DMS153 treated with DMSO at 0.1 percent for 48 hours (cell line): ENCODE results near the gene GFY.

Source experiments
- DNase-seq: peaks from one replicate; lab custom pipeline; 2025; ENCODE audit not compliant: unreplicated experiment; lab: John Stamatoyannopoulos, UW

GFY gene, protein sequence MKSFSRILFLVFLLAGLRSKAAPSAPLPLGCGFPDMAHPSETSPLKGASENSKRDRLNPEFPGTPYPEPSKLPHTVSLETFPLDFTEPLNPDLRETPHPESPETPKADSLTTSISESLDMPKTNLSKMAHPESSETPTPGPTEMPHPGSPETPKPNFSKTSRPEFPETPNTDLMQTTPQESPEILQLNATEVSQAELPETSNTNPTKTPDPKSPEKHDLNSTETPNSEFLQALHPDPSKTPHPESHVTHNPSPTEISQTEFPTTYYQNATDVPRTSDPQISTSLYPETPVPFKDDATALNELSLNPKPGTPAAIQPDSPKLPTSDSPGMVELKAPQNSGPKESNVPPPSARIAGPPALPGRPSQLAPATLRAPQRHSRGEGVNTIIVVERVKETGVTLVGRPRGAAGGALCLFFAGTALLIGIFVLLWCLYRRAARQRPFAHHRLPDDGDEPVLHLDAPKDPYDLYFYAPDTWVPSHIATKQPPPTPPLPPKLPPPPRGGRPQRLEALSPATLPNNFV

GRCh38 chr19:49425178-49425577 is at the start of gene GFY:
Gene GFY (plus strand): TSS chr19:49425388. CDS start chr19:49426431, 1,043 bp downstream.
- no peak for DNase-seq

DNA sequence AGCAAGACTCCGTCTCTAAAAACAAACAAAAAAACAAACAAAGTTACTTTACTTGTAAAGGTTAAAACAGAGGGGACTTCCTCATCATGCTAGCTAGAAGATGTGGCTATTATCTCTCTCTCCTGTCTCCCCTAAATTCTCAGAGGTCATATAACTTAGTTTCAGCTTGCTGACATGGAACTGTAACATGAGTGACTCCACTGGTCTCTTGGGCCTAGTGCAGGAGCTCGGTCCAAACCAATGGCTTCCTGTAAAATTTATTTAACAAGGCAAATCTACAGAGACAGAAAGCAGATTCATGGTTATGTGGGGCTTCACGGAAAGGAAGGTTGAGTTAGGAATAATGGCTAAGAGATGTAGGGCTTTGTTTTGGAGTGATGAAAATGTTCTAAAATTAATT is 46.7 kb upstream of the GFY start:
- DNase-seq = no peak

DNA sequence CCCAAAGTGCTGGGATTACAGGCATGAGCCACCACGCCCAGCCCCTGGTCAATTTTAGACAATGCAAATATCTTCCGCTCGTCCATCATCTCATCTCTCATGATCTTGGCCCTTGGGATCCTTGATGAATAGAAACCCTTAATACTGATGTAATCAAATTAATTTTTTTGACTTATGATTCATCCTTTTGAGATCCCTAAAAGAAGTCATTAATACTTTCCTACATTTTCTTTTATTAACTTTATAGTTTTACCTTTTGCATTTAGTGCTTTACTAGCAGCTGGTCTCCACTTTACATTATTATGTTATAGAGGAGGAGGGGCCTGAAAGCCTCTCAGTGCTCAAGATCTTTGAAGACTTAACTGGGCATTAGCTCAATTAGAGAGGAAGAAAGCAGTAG is 44.8 kb upstream of the GFY start:
- no peak for DNase-seq

- no peak for DNase-seq
Observed at GRCh38 chr19:49382639-49383038, 42.5 kb upstream of the GFY start.

DNA sequence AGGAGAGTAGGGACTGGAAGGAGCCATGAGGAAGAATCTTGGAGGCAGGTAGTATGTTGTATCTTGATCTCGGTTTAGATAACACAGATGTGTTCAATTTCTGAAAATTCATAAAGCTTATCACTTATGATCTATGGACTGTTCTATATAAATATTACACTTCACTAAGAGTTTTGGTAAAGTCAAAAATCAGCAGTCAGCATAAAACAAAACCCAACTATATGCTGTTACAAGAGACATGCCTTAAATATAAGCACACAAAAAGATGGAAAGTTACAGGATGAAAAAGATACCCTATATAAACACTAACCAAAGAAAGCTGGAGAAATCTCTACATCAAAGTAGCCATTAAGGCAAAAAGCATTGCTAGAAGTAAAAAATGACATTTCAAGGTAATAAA is 41.6 kb upstream of the GFY start:
- no peak for DNase-seq

GRCh38 chr19:49387936-49388372 is 37.2 kb upstream of the GFY start, which contains the start of gene KASH5:
Gene KASH5 (plus strand): TSS chr19:49388249. CDS start chr19:49390884, 2,635 bp downstream.
- DNase-seq = no peak

GRCh38 chr19:49389406-49389805 is 35.8 kb upstream of the GFY start:
- no peak for DNase-seq

GRCh38 chr19:49390131-49390928 is 34.9 kb upstream of the GFY start:
- no peak for DNase-seq

DNA sequence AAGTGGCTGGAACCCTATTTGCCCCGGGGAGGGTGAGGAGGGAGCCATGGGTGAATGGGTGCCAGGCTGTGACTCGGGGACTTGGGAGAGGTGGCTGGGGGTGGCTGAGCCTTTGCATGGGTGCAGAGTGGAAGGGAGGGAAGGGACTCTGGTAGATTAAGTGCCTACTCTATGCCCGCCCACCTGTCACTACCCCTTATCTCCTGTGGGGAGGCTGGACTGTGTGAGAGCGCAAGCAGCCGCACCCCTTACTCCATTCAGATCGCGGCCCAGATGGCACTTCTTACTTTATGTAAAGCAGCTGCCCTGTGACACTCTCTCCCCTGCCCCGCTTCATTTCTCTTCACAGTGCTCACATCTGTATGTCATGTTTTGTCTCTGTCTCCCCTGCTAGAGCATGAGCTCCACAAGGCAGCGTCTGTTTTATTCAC is 34.2 kb upstream of the GFY start:
- no peak for DNase-seq

DNA sequence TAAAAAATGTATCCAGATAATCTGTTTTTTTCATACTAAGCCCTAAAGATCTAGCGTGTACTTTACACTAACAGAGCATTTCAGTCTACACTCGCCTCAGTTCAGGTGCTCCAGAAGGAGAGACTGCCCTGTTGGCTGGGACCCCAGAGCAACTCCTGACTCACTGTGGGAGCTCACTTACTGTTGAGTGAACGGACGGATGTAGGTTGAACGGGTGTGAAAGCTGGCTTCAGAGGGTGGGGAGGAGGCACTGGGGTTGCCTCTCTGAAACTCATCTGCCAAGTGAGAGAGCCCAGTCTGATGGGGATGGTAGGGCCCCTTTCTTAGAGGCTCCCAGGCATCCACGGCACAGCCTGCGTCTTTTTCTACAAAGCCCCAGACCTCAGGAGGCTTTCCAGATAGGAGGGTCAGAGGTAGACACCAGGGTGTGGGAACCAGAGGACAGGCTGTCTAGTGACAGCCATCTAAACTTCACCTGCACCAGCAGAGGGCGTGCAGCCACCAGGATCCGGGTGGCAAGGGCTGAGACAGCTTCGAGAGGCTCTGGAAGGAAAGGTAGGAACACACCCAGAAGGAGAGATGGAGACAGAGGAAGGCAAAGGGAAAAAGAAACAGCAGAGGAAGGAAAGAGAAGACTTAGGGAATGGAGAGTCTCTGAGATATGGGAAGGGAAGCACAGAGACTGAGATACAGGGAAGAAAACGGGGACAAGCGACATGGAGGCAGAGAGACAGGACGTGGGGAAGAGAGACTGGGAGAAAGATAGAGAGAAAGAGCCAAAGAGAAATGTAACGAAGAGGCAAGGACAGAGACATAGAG is 33.4 kb upstream of the GFY start:
- peak; percentile 68 for DNase-seq

DNA sequence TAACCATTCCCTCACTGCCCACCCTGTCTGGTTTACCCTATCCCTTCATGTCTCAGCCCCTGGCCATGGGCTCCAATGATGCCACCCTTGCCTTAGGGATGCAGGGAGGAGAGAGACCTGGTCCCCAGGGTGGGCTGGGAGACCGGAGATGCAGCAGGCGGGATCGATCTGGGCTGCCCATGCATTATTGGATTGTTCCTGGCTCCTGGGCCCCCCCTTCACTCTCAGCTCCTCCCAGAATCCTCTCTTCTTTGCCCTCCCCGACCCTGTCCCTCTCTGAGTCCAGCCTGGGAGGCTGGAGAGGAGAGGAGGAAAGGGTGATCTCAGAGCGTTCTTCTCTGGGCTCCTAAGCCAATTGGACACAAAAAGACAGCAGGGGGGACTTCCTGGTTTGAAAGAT is 31.3 kb upstream of the GFY start:
- DNase-seq = no peak

DNA sequence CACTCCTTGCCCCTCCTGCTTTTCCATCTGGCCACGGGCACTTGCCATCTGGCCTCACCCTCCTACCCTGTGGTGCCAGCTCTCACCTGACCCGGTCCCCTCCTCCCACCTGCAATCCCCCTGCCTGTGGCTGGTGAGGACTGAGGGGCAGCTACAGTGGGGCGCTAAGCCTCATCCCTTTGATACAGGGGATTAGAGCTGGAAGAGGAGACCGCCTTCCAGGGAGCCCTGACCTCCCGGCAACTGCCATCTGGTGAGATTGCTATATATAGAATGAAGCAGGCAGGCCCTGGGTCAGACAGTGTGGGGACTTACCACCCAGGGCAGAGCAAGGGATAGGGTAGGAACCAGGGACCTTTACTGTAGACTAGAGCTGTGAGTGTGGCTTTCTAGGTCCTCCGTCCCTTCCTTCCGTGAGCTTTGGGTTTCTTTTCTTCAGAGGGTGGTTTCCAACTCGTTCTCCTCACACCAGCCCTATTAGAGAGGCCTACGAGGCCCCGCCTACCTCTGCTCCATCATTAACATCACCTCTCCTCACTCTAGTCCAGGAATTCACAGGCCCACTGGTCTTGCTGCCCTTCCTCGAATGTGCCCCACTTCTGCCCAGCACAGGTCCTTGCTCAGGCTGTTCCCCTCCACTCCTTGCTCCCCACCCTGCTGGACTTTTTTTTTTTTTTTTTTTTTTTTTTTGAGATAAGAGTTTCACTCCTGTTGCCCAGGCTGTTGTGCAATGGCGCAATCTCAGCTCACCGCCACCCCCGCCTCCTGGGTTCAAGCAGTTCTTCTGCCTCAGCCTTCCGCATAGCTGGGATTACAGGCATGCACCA is 29.4 kb upstream of the GFY start:
- no peak for DNase-seq

- DNase-seq = no peak
Observed at GRCh38 chr19:49396738-49397505, 28.3 kb upstream of the GFY start.

DNA sequence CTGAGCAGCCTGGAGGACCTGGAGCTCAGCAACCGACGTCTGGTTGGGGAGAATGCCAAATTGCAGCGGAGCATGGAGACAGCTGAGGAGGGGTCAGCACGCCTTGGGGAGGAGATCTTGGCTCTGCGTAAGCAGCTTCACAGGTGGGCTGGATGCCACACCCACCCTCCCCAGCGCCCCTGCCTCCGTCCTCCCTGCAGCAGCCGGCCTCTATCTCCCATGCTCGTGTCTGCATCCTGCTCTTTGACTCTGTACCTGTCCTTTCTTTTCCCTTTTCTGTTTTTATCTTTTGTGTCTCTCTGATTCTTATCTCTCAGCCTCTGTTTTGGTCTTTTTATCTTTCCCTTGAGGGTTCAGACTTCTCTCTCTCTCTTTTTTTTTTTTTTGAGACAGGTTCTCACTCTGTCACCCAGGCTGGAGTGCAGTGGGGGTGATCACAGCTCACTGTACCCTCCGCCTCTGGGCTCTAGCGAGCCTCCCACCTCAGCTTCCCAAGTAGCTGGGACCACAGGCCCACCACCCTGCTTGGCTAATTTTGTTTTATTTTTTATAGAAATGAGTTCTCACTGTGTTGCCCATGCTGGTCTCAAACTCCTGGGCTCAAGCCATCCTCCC is 27.1 kb upstream of the GFY start:
- no peak for DNase-seq

GRCh38 chr19:49398931-49399330 is 26.3 kb upstream of the GFY start:
- no peak for DNase-seq

- no peak for DNase-seq
Observed at GRCh38 chr19:49400029-49400428, 25.2 kb upstream of the GFY start.

GRCh38 chr19:49403404-49404187 is 21.6 kb upstream of the GFY start:
- peak; percentile 25 for DNase-seq

GRCh38 chr19:49407079-49407478 is 18.1 kb upstream of the GFY start:
- DNase-seq = no peak
